ENCODE measurements around the gene CDC27.
"Not testable (repeated sequence)": the region's sequence is repeated elsewhere in the genome, so short reads cannot be mapped to it uniquely, and the experiment has no call there.

The CDC27 gene

DNA sequence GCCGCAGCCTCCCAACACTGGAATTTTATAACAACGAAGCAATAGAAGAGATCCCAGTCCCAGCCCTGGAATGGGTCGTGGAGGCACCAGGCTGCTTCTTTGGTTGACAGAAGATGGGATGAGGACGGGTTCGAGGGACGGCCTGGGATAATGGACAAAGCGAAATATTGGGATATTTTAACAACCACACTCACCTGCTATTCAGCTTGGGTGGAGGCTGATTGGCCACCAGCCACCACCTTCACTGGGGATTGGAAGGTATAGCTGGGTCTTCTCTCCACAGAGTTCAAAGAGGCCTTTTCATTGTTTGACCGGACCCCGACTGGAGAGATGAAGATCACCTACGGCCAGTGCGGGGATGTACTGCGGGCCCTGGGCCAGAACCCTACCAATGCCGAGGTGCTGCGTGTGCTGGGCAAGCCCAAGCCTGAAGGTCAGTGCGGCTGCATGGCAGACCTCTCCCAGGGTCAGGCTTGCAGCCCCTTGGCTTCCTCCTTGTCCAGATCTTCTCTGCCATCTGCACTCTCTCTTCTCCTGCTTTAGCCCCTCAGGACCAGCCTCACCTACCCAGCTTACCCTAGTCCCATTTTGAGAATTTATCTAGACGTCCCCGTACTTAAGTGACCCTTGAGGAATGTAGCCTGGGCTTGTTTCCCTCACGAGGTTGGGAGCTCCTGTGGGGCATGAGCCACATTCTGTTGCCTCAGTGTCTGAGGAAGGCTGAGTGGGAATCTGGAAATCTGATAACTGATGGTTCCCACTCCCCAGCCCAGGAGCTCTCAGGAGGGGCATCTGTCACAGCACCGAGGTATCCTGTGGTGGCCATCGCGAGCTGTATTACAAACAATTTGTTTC lies 30.8 kb upstream of the CDC27 start:
- no peak overlapping the region for H3K27ac ChIP-seq

DNA sequence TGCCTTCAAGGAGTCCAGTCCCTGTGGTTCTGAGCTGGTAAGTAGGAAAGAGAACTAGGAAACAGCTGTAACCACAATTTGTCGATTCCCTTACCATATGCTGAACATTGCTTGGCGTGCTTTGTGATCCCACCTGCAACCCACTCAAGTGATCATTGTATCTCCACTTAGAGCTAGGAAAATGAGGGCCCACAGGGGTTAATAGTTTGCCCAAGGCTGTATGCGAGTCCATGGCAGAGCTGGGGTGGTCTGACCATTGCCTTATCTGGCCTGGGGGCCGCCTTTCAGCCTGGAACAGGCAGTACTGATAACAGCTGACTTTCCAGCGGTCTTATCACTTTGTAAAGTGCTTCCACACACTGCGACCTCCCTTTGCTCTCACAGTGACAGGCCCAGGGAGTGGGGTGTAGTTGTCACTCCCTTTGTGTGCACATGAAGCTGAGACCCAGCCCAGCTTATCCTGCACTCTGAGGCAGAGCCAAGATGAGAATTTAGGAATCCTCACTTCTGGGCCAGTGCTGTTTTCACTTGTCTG lies 29.9 kb upstream of the CDC27 start:
- no peak for DNase-seq (ENCODE audit: low read depth, low spot score)
- H3K27ac ChIP-seq = no peak overlapping the region

More for the DNA sequence above, 30.8 kb upstream of the CDC27 start:
- DNase-seq (ENCODE audit: low read depth, low spot score) = no peak

DNA sequence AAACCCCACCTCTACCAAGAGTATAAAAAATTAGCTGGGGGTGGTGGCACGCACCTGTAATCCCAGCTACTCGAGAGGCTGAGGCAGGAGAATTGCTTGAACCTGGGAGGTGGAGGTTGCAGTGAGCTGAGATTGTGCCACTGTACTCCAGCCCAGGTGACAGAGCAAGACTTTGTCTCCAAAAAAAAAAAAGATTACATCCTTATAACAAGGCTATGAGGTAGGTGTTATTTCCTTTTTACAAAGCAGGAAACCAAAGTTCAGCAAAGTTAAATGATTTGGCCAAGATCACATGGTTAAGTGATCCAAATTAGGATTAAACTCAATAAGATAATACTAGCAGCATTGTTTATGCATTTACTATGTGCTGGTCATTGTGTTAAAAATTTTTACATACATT lies 28.2 kb upstream of the CDC27 start:
- DNase-seq (ENCODE audit: low read depth, low spot score) = not testable (repeated sequence)

DNA sequence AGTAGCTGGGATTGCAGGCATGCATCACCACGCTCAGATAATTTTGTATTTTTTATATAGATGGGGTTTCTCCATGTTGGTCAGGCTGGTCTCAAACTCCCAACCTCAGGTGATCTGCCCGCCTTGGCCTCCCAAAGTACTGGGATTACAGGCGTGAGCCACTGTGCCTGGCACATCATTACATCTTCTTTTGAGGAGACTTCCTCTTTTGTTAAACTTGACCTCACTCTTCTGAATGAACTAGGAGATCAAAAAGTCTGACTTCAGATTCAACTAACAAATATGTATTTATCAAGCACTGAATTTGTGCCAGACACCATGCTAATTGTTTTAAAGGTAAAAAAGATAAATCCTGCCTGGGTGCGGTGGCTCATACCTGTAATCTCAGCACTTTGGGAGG lies 27.7 kb upstream of the CDC27 start:
- H3K27ac ChIP-seq; DNase-seq (ENCODE audit: low read depth, low spot score): not testable (repeated sequence)

More for the DNA sequence above, 28.2 kb upstream of the CDC27 start:
- H3K27ac ChIP-seq = not testable (repeated sequence)

DNA sequence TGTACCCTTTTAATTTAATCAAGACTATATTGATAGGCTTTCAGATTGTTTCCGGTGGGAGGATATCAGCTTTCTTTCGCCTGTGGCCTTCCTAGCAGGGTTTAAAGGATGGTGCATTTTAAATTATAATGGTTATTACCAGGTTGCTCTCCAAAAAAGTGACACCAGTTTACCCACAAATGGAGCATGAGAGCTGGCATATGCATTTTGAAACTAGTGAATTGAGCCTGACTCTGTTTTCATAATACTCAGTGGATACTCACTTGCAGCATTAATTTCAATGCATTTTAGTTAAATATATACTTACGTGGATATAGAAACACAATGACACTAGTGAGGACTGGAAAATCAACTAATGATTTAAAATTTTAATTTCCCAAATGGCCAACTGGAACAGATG lies 25.8 kb upstream of the CDC27 start:
- H3K27ac ChIP-seq = no peak overlapping the region
- no peak for DNase-seq (ENCODE audit: low read depth, low spot score)

DNA sequence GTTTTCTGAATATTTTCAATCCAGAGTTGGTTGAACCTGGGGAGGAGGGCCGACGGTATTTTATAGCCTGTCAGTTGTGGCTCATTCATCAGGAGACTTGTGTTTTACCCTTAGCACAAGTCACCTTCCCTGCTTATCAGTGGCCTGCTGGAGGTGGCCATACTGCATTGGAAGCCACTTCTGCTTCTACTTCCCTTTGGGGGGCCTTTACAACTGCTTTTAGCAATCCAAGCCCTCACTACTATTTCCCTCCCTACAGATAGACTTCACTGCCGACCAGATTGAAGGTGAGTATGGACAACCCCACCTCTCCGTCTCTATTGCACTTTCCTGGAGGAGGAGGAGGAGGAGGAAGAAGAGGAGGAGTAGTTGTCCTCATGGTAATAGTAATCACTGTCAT lies 24.4 kb upstream of the CDC27 start:
- no peak for DNase-seq (ENCODE audit: low read depth, low spot score)
- no peak overlapping the region for H3K27ac ChIP-seq

DNA sequence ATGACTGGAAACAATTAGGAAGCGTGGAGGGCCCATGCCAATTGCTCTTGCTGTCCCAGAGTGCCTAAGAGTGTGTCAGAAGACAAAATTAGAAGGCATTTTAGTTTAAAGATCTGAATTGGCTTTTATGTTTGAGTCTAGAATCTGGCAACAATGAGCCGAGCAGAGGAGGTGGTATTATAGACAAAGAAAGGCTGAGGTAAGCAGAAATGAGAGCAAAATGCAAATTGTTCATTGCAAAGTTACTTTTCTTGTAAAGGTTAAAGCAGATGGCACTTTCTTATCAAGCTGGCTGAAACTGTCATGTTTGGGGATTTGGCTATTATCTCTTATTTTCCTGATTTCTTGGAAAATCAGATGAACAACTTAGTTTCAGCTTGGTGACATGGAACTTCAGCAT lies 23.4 kb upstream of the CDC27 start:
- no peak overlapping the region for H3K27ac ChIP-seq
- DNase-seq (ENCODE audit: low read depth, low spot score) = no peak

DNA sequence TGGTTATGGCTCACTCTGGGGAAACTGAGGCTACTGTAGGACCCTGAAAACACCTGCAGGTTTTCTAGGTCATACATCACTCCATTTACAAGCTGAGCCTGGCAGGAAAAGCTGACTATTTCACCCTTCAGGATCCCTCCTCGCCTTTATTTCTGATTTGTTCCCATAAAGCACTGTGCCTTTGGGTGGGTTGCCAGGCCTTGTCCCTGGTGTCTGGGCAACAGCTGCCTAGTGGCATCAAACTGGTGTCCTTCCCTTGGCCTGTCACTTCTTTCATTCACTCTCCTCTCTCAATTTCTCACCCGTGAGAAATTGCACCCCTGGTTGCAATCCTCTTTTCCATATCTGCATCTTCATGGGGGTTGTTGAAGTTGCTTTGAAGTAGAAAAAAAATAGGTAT lies 21.7 kb upstream of the CDC27 start:
- DNase-seq (ENCODE audit: low read depth, low spot score) = no peak
- H3K27ac ChIP-seq = no peak overlapping the region

DNA sequence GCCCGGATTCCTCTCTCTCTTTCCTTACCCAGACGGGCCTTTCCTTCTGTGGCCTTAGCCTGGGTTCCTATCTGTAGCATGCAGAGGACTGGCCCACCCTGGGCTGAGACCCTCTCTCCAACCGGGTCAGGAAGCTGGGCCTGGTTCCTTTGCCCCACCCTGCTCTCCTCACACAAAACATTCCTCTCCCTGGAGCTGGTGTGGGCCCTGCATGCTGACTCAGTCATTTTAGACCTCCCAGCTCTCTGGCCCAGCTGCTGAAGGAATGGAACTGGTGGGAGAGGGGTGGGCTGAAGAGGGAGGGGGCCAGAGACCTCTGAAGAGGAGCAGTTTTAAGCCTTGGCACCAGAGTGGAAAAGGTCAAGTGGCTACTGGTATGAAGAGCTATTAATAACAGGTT lies 21.0 kb upstream of the CDC27 start:
- no peak for DNase-seq (ENCODE audit: low read depth, low spot score)
- H3K27ac ChIP-seq = no peak overlapping the region

DNA sequence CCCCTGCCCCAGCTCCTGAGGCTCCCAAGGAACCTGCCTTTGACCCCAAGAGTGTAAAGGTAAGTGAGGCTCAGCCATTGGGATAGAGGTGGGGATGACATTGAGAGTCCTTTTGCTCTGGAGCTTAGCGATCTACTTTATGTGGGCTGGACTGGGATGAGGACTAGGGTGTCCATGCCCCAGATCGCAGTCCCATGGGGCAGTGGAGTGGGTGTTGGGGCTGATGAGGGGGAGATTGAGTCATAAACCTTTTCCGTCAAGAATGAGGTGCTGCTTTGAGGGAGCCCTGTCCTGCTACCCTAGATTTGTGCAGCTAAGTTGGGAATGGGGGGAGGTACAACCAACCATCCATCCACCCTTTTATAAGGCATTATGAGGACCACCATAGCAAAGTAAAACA lies 20.4 kb upstream of the CDC27 start:
- no peak for DNase-seq (ENCODE audit: low read depth, low spot score)
- H3K27ac ChIP-seq = no peak overlapping the region

DNA sequence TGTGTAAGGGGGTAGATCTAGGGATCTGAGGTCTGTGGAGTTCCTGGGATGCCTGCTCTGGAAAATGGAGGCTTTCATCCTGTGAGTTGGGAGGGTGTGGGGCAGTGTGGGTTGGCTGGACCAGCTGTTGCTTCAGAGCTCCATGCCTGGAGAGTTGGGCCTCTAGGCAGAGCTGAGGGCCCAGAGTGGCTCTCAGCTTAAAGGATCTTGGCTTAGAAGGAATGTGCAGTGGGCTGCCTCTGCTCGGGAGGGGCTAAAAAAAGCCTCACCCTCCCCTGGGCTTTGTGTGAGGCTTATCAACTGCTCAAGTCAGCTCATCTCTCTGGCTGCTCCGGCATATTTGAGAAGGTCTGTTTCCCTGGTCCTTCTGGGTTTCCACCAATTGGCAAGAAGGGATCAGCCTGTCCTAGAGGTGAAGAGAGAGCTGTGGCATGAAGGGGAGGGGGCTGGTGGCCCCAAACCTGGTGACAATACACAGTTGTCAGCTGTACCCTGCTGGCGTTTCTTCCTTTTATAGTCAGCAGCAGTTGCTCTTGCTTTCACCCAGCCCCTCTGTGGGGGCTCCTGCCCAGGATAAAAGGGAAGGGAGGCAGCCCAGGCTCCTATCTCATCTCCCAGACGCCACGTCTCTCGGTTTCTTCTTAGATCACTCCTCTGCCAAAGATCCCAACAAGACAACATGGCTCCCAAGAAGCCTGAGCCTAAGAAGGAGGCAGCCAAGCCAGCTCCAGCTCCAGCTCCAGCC lies 19.8 kb upstream of the CDC27 start, which contains the start of gene MYL4:
MYL4 (plus strand) TSS at position 605 of the 745 bp plus-strand sequence; CDS start at position 680, 75 bp downstream.
- DNase-seq (ENCODE audit: low read depth, low spot score) = no peak
- H3K27ac ChIP-seq = no peak within 1 kb of the TSS

DNA sequence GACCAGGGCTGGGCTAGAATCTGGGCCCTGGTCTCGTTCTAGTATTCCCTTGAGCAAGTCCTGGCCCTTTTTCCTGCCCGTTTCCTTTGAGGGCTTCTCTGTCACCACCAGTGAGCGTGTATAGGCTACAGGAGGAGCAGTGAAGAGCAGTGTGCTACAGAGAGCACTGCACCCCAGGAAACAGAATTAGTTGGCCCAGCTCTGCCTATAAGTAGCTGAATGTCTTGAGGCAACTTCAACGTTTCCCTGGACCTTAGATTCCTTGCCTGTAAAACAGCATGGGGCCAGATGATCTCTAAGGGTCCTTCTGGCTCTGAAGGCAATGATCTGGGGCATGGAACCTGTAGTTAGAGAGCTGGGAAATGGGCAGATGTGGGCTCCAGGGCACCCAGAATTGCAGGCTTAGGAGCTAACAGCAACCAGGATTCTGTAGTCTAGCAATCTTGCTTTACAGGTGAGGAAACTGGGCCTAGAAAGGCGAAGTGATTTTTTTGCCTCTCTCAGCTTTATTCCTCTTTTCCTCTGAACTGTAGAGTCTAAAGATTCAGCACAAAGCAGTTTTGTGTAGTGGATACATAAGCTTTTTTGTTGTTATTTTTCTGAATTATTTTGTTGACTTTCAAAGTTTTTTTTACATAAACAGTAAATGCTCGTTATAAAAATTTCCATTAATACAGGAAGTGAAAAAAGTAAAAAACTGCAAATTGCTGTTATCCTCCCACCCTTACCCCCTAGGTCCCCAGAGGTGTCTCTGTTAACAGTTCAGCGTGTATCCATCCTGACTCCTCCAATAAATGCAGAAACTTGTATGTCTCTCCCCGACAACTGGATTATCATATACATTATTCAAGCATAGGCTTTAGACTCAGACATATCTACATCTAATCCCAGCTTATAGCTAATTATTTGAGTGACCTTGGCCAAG lies 18.3 kb upstream of the CDC27 start:
- DNase-seq (ENCODE audit: low read depth, low spot score) = no peak
- H3K27ac ChIP-seq = no peak overlapping the region

DNA sequence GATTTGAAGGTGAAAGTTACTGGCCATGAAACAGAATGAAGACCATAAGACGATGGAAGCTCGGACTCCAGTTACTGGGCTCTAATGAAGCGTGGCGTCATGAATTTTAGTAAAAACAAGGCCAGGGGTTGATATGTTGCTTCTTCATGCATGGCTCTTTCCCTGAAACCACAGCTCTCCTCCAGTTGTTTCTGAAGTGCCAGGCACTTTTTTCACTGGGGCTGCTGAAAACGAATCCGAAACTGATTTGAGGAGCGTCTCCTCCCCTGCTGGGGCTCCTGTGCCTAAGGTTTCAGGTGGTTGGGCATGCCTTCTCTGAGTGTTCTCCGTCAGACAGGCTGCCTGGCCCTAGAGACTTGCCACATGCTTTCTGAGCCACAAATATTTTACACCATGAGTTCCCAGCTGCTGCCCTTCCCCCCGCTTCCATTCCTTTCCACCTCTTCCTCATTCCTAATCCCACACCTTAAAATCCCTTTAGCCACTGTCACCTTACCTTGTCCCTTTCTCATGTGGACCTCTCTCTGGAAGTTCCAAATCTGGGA lies 16.4 kb upstream of the CDC27 start:
- H3K27ac ChIP-seq = peak overlapping the region; percentile 49

DNA sequence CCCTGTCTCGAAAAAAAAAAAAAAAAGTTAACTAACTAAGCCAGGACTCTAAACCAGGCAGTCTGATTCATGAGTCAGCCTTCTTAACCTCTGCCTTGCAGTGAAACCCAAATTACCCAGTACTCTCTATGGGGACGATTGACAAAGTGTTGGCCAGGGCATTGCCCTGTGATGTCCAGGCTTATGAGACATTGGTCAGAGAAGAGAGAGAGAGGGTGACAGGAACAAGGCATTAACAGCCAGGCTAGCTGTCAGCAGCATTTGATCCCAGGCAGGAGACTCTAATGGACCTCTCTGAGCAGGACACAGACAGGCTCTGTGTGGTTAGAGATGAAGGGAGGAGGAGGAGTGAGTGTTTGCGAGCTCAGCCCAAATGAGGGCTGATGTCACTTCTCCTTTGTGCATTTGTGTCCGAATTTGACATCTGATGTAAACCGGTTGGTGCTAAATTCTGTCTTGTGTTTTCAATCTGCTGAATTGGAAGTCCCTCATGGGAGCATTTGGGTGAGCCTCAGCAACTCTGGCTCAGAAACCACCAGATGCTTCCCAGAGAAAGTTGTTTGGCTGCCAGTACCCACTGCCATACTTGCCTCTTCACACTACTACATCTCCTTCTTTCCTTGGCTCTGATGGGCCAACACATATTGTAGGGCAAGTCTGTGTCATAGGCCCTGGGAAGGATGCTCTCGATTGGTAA lies 15.8 kb upstream of the CDC27 start:
- peak overlapping the region; percentile 49 for H3K27ac ChIP-seq
- no peak for DNase-seq (ENCODE audit: low read depth, low spot score)

More for the DNA sequence above, 16.4 kb upstream of the CDC27 start:
- peak; percentile 51 for DNase-seq (ENCODE audit: low read depth, low spot score)

DNA sequence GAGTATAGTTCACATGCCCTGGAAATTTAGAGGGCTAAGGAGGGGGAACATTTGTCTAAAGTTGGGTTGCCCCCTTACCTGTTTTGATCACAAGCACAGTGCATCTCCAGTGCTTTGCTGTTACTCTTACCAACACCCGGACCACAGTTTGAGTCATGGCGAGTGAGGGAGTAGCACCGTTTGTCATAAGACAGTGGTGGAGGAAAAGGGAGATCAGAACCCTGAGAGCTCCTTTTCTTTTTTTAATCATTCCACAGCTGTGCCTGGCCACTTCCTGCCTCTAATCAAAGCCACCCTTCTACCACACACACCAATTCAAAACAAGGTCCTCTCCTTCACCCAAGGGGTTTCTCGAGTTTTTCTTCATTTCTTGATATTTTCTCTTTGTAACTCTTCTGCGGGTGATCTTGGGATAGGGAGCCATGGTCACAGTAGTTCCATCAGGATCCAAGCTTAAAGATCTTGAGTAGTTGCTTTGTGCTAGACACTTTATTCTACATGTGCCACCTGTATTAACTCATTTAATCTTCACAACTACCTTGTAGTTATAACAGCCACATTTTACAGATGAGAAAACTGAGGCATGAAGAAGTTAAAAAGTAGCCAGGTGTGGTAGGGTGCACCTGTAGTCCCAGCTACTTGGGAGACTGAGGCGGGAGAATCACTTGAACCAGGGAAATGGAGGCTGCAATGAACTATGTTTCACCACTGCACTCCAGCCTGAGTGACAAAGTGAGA lies 15.1 kb upstream of the CDC27 start:
- H3K27ac ChIP-seq = no peak overlapping the region
- no peak for DNase-seq (ENCODE audit: low read depth, low spot score)

DNA sequence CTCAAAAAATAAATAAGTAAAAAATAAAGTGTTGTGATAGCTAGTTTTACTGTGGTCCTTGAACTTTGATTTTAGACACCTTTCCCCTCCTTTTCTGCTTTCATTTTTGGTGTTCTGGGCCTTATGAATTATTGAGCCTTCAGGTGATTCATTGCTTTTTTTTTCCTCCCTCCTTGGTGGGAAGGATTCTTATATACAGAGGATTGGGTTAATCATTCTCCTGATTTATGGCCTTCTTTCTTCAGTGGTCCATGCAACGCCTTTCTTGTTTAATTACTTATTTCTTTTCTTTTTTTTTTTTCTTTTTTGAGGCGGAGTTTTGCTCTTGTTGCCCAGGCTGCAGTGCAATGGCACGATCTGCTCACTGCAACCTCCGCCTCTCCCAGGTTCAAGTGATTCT lies 12.1 kb upstream of the CDC27 start:
- H3K27ac ChIP-seq = no peak overlapping the region

DNA sequence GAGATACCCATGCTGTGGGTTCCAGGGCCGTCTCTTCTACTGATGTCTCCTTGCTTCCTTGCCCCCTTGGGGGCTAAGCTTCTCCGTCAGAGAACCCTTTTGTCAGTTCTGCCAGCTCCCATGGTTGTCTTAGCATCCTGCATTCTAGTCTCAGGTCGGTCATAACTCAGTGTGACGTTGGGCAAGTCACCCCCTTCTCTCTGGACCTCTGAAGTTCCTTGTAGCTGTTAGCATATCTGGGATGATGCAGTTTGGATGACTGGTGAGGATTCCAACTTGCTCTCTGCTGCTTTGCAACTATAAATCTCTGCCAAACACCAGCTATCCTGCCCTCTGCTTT lies 11.2 kb upstream of the CDC27 start:
- DNase-seq (ENCODE audit: low read depth, low spot score) = no peak
- no peak overlapping the region for H3K27ac ChIP-seq

More for the DNA sequence above, 12.1 kb upstream of the CDC27 start:
- no peak for DNase-seq (ENCODE audit: low read depth, low spot score)

DNA sequence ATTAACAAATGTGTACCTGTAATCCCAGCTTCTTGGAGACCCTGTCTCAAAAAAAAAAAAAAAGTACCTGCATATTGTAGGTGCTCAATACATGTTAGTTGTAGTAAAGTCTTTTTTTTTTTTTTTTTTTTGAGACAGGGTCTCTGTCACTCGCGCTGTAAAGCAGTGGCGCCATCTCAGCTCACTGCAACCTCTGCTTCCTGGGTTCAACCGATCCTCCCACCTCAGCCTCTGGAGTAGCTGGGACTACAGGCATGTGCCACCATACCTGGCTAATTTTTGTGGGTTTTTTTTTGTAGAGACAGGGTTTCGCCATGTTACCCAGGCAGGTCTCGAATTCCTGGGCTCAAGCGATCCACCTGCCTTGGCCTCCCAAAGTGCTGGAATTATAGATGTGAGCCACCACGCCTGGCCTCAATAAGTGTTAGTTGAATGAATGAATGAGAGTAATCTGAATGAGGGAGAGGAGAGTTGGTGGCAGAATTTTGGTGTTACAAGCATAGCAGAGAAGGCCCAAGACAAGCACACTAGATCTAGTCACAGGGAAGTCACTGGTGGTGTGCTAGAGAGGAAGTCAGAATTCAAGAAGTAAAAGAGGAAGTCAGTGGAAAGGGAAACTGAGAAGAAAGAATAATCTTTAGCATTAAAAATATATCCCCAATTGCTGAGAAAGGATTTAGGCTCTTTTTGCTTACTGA lies 10.7 kb upstream of the CDC27 start:
- no peak for DNase-seq (ENCODE audit: low read depth, low spot score)
- H3K27ac ChIP-seq = no peak overlapping the region
